CD4-positive, alpha-beta T cell treated with Interleukin-1 beta for 1 hour (primary cell): ENCODE measurements around the gene CENPQ.
"Not testable (repeated sequence)": the region's sequence is repeated elsewhere in the genome, so short reads cannot be mapped to it uniquely, and the experiment has no call there.

Experiments
- DNase-seq, 2 donors: peaks; one replicate each; pipeline ENCODE4 v3.0.0-alpha.2; 2020 to 2022

Gene CENPQ, protein sequence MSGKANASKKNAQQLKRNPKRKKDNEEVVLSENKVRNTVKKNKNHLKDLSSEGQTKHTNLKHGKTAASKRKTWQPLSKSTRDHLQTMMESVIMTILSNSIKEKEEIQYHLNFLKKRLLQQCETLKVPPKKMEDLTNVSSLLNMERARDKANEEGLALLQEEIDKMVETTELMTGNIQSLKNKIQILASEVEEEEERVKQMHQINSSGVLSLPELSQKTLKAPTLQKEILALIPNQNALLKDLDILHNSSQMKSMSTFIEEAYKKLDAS

GRCh38 chr6:49462927-49463611 lies at the start of gene CENPQ, which contains the start of gene MMUT:
Gene CENPQ, plus strand, starts transcription at chr6:49463370. Its CDS starts 6,807 bp downstream, at chr6:49470177.
Gene MMUT, minus strand, starts transcription at chr6:49463253. Its CDS starts 3,787 bp downstream, at chr6:49459466.
- peak; percentile 90 to 92 for DNase-seq

DNA sequence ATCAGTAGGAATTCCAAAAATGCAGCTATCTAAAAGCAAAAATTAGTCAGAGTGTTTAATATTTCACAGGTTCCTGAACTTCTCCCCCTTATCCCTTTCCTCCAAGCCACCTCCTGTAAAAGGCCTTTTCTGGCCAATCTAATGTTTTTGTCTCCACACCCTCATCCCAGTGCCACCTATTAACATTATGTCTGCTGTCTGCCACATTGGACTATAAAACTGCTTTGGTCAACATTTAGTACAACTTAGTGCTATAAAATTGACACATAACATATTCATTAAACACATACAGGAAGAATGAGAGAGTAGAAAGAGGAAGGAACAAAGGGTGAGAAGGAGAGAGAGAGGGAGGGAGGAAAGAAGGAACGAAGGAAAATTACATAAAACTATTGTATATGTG lies 47.8 kb upstream of the CENPQ start:
- DNase-seq = no peak

DNA sequence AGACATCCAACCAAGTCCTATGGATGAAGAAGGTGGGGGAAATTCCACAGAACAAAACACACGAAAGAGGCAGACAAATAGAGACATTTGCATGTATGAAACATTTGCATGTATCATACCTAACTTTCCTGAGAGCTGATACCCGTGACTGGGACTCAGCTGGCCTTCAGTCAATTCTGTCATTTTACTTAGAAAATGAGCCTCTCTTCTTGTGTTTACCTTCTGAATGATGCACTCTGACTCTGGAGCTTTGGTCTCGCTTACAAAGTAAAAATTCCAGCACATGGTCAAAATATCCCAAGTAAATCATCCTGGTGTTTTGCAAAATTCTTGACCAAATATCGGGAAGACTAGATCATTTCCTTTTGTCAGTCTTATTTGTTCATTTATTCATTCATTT lies 47.0 kb upstream of the CENPQ start:
- no peak for DNase-seq

- no peak for DNase-seq
These were observed 39.4 kb upstream of the CENPQ start for GRCh38 chr6:49423817-49424216.

DNA sequence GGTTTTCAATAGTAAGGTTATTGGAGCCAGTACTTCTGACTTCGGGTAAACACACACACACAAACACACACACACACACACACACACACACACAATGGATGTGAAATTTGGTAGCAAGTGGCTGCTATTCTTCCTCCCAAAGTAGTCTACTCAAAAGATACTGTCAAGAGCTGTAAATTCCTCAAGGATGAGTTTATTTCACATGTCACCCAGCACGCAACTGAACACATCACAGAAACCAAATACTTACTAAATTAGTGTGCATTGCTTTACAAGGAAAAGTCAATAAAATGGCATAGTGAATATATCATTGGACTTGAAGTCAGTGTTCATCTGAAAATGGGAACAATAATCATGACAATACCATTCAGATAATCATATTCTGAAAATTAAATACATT lies 33.0 kb upstream of the CENPQ start:
- no peak for DNase-seq

GRCh38 chr6:49430866-49431265 lies 32.3 kb upstream of the CENPQ start:
- DNase-seq = no peak

GRCh38 chr6:49453221-49453620 lies 9.9 kb upstream of the CENPQ start:
- DNase-seq = no peak

- DNase-seq = no peak
These were observed 8.1 kb upstream of the CENPQ start for GRCh38 chr6:49454787-49455709.

DNA sequence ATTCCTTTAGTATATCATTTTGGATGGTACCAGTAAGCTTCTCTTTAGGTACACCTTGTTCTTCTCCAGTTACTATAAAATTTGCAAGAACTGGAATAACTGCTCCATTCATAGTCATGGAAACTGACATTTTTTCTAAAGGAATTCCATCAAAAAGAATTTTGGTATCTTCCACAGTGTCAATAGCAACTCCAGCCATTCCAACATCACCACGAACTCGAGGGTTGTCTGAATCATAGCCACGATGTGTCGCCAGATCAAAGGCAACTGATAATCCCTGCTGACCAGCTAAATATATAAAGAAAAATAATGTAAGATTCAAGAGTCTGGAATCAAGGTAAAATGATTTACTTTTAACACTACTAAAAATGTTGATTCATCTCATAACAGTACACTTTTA lies 5.4 kb upstream of the CENPQ start:
- DNase-seq = no peak

- DNase-seq = peak in 1 of 2 donors; percentile 4
These were observed 1.1 kb upstream of the CENPQ start for GRCh38 chr6:49462071-49462470.

- DNase-seq = peak in 1 of 2 donors; percentile 0
These were observed 607 bp upstream of the CENPQ start for GRCh38 chr6:49462599-49462926.

DNA sequence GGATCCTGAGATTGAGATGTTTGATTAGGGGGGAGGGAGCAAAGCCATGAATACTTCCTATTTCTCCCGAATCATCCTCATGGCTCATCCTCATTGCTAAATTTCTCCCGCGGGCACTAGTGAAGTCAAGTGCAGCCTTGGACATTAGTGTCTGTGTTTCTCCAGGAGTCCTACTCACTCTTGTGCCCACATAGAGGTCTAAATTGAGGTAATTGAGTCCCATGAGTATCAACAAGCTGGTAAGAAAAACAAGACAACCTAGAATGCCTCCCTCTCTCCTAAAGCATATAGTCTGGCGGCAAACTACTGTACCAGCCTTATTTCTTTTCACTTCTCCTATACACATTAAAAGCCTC lies 420 bp downstream of the CENPQ start:
- peak in 1 of 2 donors; percentile 6 for DNase-seq

DNA sequence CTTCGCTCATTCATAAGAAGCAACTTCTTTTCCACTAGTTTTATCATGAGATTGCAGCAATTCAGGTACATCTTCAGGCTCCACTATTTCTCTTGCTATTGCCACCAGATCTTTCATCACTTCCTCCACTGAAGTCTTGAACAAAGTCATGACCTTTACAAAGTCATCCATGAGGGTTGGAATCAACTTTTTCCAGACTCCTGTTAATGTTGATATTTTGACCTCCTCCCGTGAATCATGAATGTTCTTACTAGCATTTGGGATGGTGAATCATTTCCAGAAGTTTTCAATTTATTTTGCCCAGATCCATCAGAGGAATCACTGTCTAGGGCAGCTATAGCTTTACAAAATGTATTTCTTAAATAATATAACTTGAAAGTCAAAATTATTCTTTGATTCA lies 1.5 kb downstream of the CENPQ start:
- no peak for DNase-seq

DNA sequence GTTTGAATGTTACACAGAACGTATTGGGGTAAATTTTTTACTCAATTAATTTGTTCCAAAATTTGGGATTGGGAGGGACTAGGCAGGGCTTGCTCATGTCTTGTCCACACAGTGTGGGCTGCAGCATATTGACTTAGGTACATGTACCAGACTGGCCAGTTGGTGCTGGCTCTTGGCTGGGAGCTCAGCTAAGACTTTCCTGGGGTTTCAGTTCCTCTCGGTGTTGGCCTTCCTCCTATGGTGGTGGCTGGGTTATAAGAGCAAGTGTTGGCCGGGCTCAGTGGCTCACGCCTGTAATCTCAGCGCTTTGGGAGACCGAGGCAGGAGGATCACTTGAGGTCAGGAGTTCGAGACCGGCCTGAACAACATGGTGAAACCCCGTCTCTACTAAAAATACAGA lies 4.9 kb downstream of the CENPQ start:
- DNase-seq = no peak

GRCh38 chr6:49476564-49476963 lies 13.4 kb downstream of the CENPQ start:
- DNase-seq = not testable (repeated sequence)

DNA sequence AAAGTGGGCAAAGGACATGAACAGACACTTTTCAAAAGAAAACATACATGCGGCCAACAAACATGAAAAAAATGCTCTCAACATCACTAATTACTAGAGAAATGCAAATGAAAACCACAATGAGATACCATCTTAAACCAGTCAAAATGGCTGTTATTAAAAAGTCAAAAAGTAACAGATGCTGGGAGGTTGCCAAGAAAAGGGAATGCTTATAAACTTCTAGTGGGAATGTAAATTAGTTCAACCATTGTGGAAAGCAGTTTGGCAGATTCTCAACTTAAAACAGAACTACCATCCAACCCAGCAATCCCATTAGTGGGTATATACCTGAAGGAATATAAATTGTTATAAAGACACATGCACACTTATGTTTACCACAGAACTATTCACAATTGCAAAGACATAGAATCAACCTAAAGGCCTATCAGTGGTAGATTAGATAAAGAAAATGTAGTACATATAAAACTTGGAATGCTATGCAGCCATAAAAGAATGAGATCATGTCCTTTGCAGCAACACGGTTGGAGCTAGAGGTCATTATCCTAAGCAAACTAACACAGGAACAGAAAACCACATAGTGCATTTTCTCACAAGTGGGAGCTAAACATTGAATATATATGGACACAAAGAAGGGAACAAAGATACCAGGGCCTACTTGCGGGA lies 16.3 kb downstream of the CENPQ start:
- no peak for DNase-seq

DNA sequence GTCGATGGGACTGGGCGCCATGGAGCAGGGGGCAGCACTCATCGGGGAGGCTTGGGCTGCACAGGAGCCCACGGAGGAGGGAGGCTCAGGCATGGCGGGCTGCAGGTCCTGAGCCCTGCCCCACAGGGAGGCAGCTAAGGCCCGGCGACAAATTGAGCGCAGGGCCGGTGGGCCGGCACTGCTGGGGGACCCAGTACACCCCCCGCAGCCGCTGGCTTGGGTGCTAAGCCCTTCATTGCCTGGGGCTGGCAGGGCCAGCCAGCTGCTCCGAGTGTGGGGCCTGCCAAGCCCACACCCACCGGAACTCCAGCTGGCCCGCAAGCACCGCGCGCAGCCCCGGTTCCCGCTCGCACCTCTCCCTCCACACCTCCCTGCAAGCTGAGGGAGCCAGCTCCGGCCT lies 18.7 kb downstream of the CENPQ start:
- not testable (repeated sequence) for DNase-seq

DNA sequence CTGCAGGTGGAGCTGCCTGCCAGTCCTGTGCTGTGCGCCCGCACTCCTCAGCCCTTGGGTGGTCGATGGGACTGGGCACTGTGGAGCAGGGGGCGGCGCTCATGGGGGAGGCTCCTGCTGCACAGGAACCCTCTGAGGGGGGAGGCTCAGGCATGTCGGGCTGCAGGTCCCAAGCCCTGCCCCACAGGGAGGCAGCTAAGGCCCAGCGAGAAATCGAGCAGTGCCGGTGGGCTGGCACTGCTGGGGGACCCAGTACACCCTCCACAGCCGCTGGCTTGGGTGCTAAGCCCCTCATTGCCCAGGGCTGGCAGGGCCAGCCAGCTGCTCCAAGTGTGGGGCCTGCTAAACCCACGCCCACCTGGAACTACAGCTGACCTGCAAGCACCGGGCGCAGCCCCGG lies 20.2 kb downstream of the CENPQ start:
- DNase-seq = not testable (repeated sequence)

- no peak for DNase-seq
These were observed 27.5 kb downstream of the CENPQ start for GRCh38 chr6:49490633-49491032.

DNA sequence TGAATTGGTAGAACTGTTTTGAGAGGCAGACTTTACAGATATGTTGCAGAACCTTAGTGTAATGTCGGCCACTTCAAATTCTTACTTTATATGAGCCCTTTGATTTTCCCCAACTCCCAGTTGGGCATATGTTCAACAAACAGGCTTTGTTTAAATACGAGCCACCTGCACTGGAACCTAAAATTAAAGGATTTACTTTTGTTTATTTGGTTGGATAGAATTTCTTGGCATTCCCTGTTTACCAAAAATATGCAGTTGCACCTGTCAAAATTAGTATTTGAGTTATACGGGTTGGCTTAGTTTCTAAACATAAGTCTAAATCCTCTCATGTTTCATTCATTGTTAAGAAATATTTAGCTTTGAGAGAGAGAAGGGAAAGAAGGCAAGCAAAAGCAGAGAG lies 34.1 kb downstream of the CENPQ start:
- DNase-seq = no peak

DNA sequence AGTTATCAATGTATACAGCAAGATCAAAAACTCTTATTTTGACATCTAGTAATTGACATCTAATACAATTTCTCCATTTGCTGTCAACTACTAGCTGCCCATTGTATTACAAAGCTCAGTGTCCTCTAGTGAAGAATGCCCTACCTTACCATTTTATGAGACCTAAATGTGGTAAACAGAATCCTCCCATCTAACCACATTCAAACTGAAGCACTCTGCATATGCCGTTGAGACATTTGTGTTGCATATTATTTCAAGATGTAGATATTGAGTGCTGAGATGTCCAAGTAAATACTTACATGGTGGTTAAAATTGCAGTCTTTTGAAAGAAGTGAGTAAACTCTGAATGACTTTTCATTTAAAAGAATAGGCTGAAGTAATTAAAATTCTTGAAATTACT lies 36.0 kb downstream of the CENPQ start:
- no peak for DNase-seq

GRCh38 chr6:49499623-49500022 lies 36.5 kb downstream of the CENPQ start, which contains the start of gene GLYATL3:
Gene GLYATL3, plus strand, starts transcription at chr6:49499923. Its CDS starts 12,068 bp downstream, at chr6:49511991.
- DNase-seq = no peak

DNA sequence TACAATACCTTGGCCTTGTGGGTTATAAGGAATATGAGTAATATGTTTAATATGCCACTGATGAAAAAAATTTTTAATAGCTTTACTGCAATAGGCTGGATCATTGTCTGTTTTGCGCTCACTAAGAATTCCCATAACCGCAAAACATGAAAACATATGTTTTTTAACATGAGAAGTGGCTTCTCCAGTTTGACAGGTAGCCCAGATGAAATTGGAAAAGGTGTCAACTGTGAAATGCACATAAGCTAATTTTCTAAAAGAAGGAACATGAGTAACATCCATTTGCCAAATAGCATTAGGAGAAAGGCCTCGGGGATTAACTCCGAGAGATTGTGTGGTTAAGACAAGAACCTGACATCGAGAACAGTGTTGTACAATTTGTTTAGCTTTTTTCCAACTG lies 41.5 kb downstream of the CENPQ start:
- DNase-seq = no peak
